NCI-H2227 (cell line): Measurements from ENCODE around the gene ANKRD28.

Experiments
- DNase-seq: peaks from one replicate; lab custom pipeline; 2025; ENCODE audit not compliant: unreplicated experiment; lab: John Stamatoyannopoulos, UW

The ANKRD28 gene

DNA sequence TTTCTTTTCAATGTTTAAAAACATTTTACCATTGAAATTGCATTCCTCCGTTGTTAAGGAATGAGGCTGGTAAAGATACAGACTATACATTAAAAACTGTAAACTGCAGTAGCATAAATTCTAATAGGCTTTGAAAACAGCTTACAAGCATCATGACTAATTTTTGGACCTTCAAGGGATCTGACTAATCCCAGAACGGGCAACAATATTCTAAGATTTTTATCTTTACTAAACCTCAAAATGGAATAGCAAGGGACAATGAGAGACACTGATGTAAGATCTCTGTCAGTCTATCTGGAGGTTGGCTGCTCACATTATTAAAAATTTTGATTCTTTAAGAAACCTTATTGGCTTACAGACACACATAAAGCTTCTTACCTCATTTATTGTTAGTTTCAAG lies 121.5 kb downstream of the ANKRD28 start:
- no peak for DNase-seq

- no peak for DNase-seq
Observed at GRCh38 chr3:15673536-15673935, 124.2 kb downstream of the ANKRD28 start.

DNA sequence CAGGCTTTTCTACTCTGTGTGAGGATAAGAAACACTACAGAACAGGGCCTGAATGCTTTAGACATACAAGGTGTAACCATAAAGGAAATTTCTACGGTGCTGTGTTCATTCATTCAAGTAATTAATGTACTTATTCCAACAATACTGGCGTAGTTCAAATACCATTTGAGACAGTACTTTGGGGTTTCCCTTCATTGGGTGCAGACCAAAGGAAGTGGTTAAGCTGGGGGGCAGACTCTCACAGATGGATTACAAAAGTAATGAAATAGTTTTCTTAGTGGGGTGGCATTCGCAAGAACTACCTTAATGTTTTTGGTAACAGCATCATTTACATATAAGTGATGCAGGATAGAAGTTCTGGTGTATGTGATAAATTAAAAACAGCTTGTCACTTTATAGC lies 130.3 kb downstream of the ANKRD28 start:
- no peak for DNase-seq

GRCh38 chr3:15666277-15666676 lies 131.5 kb downstream of the ANKRD28 start:
- no peak for DNase-seq

GRCh38 chr3:15665510-15666150 lies 132.1 kb downstream of the ANKRD28 start:
- DNase-seq: no peak

- no peak for DNase-seq
Observed at GRCh38 chr3:15664144-15664543, 133.6 kb downstream of the ANKRD28 start.

DNA sequence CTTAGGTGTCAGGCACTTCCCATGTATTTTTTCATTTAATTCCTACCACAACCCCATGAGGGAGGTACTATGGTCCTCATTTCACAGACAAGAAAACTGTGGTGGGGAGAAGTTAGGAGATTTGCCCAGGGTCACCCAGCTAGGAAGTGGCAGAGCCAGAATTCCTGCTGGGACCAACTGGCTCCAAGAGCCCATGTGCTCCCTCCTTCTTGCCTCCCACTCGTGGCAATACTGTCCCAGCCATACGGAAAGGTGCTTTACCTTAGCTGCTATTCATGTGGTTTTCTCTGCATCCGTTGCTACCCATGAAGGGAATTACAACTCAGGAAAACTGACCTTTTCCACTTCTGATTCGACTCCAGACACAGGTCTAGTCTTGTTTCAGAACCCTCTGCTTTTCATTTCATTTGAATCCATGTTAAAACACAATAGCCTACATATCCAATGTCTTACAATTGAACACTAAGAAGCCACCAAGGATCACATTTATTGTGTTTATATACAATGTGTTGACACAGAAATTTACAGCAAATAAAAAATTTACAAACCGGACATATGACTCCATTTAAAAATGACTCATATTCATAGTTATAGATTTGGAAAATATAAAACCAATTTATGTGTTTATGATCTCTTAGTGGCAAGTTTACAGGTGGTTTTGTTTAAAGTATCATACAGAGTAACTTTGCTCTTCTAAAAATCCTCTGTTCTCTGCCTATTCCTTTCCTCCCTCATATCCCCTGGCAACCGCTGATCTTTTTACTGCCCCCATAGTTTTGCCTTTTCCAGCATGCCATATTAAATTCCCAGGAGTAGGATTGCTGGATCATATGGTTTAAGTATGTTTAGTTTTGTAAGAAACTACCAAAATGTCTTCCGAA lies 137.5 kb downstream of the ANKRD28 start:
- DNase-seq: no peak

DNA sequence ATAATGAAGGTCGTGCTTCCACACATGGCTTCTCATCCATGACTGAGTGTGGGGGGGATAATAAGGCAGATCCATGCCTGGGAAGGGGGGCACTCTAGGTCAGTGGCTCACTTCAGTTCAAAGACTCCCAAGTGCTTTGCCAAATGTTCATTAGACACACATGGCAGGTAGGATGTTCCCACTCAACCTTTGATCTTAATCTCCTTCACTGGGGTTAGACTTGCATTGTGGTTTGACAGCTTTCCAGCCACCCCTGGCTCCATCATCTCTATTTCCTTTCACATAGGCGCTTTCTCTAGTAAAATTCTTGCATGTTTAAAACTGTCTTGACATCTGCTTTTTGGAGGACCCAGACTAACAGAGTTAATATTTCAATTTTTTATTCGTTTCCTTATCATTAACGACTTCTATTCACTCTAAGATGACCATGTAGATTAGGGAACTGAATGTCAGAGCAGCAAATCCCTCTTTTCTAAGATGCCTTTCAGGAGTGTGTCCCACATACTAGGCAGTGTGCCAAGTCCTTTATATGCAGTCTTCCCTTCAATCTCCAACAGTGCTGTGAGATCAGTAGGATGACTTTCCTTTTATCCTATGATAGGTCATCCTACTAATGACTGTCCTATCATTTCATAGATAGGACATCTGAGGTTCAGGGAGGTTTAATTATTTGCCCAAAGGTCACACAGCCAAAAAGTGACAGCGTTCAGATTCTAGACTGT lies 138.4 kb downstream of the ANKRD28 start:
- peak; percentile 2 for DNase-seq

DNA sequence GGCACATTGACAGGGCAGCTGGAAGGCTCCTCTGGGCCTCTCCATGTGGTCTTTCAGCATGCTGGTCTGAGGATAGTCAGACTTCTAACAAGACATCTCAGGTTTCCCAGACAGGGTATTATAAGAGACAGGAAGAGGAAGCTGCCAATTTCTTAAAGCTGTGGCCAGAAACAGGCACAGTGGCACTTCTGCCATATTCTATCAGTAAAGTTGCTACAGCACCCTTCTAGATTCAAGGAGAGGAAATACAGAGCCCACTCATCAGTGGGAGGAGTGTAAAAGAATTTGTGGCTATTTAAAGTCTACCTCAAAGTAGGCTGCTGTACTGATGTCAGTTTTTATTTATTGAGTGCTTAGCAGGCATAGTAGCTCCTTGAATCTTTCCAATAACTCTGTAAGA lies 140.8 kb downstream of the ANKRD28 start:
- no peak for DNase-seq

DNA sequence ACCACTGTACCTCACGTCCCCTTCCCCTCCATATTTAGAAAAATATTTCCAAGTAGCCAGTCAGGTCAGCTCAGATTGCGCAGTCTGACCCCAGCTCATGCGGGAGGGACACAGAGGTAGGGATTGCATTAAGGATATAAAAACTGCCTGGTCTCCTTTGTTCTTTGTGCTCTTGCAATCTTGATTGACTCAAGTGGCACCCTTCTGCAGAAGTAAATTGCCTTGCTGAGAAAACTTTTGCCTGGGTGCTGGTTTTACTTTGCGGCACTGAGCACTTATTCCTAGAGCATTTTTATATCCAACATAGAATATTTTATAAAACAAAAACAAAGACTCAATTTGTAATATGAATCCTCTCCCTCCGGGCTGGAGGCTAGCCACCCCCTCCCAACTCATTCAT lies 141.4 kb downstream of the ANKRD28 start:
- DNase-seq: no peak

DNA sequence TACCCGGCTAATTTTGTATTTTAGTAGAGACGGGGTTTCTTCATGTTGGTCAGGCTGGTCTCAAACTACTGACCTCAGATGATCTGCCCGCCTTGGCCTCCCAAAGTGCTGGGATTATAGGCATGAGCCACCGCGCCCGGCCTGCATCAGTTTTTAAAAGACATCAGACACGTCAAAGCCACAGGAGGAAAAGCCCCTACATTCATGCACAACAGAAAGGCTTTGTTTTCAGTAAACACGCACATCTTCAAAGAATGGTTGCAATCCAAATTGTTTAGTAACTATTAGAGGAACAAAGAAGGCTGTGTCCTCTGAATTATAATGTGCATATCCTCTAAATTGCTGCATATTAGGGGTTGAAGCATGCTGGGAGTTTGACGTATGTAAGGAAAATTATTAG lies 142.9 kb downstream of the ANKRD28 start:
- DNase-seq: peak; percentile 4

- no peak for DNase-seq
Observed at GRCh38 chr3:15654127-15654526, 143.7 kb downstream of the ANKRD28 start.

- no peak for DNase-seq
Observed at GRCh38 chr3:15653321-15653720, 144.5 kb downstream of the ANKRD28 start.

- DNase-seq: no peak
Observed at GRCh38 chr3:15651396-15651795, 146.4 kb downstream of the ANKRD28 start.

- DNase-seq: no peak
Observed at GRCh38 chr3:15649858-15650257, 147.9 kb downstream of the ANKRD28 start.

DNA sequence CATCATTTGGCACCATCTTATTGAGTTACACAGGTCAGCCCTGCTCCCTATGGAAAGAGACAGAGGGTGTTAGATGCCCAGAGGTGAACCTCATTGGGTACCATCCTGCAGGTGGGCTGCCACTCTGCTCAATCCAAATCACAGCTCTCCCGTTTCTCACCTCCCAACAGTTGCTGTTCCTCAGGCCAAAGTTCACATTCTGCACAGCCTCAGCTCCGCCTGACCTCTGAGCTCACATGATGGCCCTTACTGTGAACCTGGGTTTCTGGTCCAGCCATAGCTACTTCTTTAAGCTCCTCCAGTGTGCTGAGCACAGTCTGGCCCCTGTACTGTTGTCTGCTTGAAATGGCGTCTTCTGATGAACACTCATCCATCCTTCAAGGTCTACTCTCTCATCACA lies 148.4 kb downstream of the ANKRD28 start:
- DNase-seq: no peak

DNA sequence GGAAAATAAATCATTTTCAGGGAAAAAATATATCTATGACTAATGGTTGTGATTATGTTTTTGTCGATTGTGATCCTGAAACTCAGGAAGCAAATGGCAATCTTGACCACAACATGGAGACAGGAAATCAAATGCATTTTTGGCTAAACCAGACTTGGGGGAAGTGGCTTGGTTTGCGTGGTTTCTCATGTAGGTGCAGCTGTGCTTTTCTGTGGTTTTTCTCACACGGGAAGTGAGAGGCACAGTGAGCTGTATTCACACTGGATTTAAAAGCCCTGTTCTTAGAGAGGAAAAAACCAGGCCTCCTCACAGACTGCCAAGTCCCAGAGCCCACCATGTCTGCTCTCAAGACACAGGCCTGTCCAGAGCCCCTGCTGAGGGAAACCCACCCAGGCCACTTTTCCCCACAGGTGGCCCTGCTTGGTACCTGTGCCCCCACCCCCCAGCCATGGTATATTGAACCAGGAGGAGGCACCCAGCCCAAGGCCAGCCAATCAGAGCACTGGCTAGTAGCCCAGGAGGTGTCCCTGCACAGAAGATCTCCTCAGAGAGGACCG lies 150.1 kb downstream of the ANKRD28 start:
- DNase-seq: no peak

- no peak for DNase-seq
Observed at GRCh38 chr3:15646851-15647511, 150.8 kb downstream of the ANKRD28 start.

DNA sequence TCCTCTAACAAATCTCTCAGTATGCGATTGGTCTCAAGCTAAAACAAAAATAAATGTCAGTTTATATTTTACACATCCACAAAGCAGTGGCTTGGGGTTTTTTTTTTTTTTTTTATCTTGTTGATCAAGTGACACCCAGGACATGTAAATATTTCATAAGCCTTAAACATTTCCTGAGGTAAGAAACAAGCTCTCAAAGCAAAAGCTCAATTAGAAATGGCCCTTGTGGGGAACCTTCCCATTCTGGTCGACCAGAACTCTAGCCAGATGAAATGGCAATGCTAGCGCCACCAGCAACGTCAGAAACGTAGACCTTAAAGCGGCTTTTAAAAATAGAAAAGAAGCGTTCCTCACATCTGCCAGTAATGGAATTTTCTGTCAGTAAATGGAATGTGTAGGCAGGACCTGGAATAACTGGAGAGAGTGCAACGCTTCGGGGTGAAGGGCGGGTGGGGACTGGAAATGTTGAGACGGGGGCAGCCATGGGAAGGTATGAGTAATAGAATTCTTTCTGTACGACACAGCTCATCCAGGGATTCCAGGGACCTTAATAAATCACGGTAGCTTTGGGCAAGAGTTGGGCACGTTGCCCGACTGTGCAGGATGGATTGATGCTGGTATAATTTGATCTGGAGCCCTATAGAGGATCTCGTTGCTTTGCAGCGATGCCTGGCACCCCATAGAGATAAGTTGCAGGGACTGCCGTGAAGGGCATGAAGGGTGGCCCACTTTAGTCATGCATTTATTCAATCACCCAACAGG lies 151.9 kb downstream of the ANKRD28 start:
- DNase-seq: peak; percentile 68

GRCh38 chr3:15645246-15645645 lies 152.5 kb downstream of the ANKRD28 start:
- DNase-seq: no peak
